Midbrain (tissue), 1 donor: Measurements from ENCODE around the gene UCHL1.
"Not testable (repeated sequence)": the region's sequence is repeated elsewhere in the genome, so short reads cannot be mapped to it uniquely, and the experiment has no call there.

Experiments used
- DNase-seq: peaks from one replicate; lab custom pipeline; 2025; lab: John Stamatoyannopoulos, UW

UCHL1 gene

DNA sequence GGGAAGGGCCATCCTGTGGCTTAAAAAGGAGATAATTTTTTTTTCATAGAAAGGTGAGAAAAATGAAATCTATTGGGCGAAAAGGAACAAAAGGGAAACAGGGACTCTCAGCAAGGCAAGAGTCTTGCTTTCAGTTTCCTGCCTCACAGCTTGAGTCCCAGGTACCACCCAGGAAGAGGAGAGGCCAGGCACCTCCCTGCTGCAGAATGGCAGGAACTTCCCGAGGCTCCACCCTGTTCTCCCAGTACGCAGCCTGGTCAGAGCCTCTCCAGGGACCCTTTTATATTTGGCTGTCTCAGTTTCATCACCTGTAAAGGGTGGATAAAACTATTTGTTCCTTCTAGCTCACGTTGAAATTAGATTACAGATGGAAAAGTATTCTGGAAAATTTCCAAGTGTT is 33.8 kb downstream of the UCHL1 start:
- DNase-seq = no peak

DNA sequence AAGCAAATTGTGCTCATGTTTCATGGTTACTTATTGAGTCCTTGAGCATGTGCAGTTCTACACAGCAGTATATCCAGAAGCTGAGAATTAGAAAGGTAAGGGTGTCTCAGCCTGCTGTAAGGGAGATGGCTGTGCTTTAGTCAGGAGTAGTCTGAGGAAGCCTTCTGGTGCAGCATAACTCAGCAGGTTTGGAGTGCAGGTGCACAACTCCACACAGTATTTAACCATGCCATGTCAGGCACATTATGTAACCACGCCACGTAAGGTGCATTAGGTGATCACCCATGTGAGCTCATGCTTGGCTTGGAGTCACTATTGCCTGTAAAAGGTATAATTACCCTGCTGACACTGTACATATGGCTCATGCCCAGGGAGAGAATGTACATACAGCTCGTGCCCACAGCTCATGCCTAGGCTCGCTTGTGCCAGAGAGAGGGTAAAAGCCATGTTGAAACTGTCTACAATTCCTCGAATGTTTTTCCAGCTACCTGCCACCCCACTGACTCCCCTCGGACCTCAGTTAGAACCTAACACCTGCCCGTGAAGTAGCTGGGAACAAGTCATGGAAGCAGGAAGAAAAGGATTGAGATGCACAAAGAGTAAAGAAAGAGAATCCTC is 37.8 kb downstream of the UCHL1 start:
- DNase-seq = no peak

GRCh38 chr4:41296995-41297394 is 40.3 kb downstream of the UCHL1 start:
- no peak for DNase-seq

GRCh38 chr4:41297832-41298231 is 41.1 kb downstream of the UCHL1 start:
- DNase-seq = no peak

DNA sequence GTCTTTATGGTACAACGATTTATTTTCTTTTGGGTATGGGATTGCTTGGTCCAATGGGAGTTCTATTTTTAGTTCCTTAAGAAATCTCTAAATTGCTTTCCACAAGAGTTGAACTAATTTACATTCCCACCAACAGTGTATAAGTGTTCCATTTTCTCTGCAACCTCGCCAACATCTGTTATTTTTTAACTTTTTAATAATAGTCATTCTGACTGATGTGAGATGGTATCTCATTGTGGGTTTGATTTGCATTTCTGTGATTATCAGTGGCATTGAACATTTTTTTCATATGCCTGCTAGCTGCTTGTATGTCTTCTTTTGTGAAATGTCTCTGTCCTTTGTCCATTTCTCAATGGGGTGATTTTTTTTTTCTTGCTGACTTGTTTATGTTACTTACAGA is 42.8 kb downstream of the UCHL1 start:
- no peak for DNase-seq

DNA sequence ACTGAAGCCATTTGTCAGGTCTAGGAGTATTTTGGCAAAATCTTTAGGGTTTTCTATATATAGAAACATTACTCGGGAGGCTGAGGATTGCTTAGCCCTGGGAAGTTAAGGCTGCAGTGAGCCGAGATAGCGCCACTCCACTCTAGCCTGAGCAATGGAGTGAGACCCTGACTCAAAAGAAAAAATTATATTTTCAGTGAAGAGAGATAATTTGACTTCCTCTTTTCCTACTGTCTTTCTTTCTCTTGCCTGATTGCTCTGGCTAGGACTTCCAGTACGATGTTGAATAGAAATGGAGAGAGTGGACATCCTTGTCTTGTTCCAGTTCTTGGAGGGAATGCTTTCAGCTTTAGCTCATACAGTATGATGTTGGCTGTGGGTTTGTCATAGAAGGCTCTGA is 44.4 kb downstream of the UCHL1 start:
- DNase-seq = no peak

DNA sequence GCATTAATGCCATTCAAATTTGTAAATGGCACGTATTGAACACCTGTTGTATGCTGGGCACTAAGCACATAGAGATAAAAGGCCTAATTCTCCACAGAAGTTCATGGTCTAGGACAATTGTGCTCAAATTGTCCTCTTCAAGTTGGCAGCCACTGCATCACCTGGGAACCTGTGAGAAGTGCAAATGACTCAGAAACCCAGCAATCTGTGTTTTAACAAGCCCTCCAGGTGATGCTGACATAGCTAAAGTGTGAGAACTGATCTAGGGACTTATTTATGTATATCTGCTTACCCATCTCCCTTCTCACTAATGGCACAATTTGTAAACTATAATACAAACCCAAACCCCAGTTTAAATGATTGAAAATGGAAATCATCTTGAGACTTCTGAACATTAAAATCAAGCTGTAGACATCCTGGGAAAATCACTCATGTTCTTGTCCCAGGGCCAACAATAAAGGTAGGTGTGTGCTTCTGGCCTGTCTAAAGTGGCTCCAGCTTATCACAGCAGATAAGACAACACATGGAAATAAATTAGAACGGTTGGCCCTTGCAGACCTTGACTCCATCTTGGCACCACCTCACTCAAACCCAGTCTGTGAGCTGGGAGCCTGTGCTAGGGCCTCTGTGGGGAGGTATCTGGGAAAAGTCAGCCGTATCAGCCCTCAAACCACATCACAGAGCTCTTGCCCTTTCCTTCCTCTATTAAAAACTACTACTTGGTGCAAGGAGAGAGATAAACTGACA is 46.8 kb downstream of the UCHL1 start:
- no peak for DNase-seq

GRCh38 chr4:41304221-41304620 is 47.5 kb downstream of the UCHL1 start:
- DNase-seq = no peak

- no peak for DNase-seq
Observed at GRCh38 chr4:41305476-41305875, 48.7 kb downstream of the UCHL1 start.

DNA sequence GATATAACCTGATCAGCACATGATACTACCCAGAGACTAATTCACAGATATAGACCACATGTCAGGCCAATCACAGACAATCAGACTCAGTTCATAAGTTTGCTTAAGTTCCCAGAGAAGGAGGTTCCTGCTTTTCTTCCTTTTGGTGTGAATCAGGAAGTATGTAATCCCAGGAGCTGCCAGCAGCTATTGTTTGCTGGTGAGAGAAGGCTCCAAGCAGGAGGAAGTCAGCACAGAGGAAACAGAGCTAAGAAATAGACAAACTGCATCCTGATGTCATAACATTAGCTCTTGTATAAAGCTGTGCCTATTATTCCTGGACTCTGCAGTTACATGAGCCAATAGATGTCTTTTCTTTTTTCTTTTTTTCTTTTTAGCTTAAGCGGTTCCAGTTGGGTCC is 50.9 kb downstream of the UCHL1 start:
- DNase-seq = no peak

GRCh38 chr4:41308398-41308797 is 51.7 kb downstream of the UCHL1 start:
- DNase-seq = no peak

GRCh38 chr4:41315426-41315825 is 58.7 kb downstream of the UCHL1 start:
- not testable (repeated sequence) for DNase-seq

GRCh38 chr4:41315862-41316261 is 59.1 kb downstream of the UCHL1 start:
- DNase-seq = no peak
